Forelimb muscle (tissue), 1 donor: ENCODE measurements around the gene ATP5MC3. TPM values are rescaled to one million over a fixed set of nuclear protein-coding genes. Genes with fewer than 3 reads are reported as not detected.
"Not testable (repeated sequence)": the region's sequence is repeated elsewhere in the genome, so short reads cannot be mapped to it uniquely, and the experiment has no call there.

ENCODE experiments used
- DNase-seq: peaks from one replicate; pipeline ENCODE4 v3.0.0-alpha.2; 2013; ENCODE audit warnings: low read depth
- polyA plus RNA-seq: library from polyadenylated mRNA; unstranded; fragments of 120-200 nt; gene quantifications from one replicate; pipeline ENCODE4 v1.2.1, GENCODE V29; 2013; ENCODE audit not compliant: insufficient read length

Gene ATP5MC3
- 251 TPM for polyA plus RNA-seq

DNA sequence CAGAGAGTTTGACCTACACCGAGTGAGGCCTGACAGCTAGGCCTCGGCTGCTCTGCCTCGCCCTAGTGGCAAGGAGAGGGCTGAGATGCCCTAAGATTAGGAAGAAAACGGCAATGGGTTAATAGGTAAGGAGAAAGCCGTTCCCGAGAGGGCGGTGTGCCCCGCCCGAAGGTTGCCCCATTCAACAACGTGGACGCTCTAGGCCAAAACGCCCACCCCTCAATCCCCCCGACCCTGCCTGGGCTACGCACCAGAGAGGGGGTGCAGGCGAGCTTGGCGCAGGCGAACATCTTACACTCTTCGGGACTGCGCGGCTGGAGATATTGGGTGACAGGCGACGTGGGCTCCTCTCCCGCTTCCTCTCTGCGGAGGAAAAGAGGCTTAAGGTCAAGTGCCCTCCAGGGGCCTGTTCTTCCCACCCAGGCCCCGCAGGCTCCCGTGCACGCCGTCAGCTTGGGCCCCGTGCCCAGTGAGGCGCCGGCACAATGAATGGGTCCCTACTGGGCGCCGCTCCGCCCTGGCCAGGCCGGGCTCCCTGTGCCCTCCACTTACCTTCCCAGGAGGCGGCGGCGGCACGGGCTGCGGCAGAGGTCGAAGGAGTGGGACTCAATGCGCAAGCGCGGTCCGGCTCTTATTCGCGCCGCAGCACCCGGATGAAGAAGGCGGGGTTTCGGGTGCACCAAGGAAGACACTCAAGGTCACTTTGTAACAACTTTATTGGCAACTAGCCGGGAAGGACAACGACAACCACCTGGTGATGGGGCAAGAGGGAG, at the start of gene ATP5MC3:
TSS of gene ATP5MC3 (minus strand) at position 607 of the 773 bp plus-strand sequence. CDS start at position 290, 317 bp downstream.
- peak; percentile 75 for DNase-seq

DNA sequence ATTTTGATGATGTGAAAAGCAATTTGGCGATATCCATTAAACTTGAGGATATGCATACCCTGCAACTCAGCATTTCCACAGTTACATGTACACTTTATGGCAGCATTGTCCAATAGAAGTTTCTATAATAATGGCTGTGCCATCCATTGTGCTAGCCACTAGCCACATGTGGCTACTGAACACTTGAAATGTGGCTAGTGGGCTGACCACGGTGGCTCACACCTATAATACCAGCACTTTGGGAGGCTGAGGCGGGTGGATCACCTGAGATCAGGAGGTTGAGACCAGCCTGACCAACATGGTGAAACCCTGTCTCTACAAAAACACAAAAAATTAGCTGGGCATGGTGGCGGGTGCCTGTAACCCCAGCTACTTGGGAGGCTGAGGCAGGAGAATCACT, 47.1 kb upstream of the ATP5MC3 start:
- not testable (repeated sequence) for DNase-seq

DNA sequence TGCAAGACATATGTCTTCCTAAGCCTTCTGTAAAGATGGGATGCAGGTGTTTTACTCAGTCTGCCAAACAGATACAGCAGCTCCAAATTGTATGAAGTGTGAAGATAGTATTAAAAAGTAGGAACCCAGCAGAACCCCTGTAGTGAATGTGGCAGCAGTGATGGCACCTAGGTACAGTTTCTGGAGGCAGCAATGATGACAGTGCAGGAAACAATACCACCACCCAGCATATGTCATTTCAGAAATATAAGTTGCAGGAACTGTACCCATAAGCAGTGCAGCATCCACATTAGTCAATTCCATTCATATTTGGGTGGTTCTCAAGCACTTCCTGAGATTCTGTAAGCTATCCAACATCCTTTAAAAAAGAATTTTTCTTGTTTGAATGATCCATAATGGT, 46.7 kb upstream of the ATP5MC3 start:
- DNase-seq = no peak

DNA sequence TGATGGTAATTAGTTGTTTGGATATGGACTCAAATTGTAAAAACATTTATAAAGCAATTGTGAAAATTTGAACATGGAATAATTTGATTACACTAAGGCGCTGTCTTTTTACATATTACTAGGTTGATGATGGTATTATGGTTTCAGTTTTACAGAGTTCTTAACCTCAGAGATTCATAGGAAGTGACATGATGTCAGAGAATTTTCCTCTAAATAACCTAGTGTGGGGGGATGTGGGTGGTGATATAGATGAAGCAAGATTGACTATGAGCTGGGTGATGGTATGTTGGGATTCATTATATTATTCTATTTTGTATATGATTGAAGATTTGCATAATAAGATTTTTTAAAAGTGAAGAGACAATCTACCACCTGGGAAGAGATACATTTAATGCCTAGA, 45.9 kb upstream of the ATP5MC3 start:
- no peak for DNase-seq

DNA sequence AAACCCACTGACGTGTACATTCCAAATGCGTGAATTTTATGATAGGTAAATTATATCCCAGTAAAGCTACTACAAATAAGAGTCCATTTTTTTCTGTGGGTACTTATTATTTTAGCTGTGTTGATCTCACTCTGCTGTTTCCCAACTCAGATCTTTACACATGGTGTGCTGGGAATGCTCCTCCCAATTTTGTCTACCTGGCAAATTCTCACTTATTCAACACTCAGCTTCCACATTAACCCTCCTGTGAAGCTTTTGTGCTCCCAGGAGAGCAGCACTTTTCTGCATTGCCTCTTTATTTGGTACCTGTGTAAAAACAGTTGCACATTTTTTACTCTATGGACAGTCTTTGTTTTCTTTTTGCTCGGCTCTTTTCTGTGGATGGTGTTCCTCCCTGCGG, 38.6 kb upstream of the ATP5MC3 start:
- DNase-seq = no peak

DNA sequence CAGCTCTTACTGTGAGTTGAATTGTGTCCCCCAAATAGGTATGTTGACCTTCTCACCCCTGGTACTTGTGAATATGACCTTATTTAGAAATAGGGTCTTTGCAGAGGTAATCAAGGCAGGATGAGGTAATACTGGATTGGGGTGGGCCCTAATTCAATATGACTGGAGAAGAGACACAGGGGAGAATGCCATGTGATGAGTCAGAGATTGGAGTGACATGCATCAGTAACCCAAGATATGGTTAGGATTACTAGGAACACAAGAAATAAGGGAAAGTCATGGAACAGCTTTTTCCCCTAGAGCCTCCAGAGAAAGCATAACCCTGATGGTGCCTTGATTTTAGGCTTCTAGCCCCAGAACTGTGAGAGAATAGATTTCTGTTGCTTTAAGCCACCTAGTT, 37.0 kb upstream of the ATP5MC3 start:
- no peak for DNase-seq

DNA sequence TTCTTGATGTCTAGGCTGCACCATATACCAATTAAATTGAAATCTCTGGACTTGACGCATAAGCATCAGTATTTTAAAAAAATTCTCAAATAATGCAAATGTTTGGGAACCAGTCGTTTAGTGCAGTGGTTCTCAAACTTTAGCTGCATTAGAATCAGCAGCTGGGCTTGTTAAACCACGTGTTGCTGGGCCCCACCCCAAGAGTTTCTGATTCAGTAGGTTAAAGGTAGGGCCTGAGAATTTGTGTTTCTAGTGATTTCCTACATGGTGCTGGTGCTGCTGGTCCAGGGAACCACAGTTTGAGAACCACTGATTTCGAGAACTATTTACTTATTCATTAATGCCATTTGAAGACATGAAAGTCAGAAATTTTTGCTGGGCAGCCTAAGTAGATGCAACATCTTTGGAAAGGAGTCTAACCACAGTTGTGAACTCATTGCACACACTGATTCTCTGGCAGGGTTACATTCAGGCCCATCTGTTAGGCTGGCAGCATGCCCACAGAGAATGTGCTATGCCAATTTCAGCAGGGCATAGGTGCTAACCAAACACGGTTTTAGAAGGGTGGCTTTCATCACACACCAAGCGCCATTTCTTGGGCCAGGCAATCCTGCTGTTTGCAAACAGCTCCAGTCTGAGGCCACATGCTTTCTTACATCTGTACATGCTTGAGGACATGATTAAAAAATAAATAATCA, 26.4 kb upstream of the ATP5MC3 start:
- no peak for DNase-seq

DNA sequence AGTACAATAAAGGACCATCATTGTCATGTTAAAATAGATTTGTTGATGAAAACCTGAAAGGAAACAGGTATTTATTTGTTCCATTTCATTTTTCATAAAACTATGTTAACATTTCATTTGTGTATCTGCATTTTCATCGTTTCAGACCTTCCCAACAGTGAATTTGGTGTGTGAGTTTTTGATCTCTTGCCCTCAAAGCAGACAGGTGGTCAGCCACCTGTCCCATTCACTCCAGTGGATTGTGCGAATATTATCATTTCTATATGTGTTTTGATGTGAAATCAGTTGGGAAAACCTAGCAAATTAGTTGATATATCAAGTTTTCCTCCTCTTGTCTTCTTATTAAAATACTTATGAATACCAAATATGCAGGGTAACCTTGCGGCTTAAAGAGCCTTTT, 25.4 kb upstream of the ATP5MC3 start:
- no peak for DNase-seq

DNA sequence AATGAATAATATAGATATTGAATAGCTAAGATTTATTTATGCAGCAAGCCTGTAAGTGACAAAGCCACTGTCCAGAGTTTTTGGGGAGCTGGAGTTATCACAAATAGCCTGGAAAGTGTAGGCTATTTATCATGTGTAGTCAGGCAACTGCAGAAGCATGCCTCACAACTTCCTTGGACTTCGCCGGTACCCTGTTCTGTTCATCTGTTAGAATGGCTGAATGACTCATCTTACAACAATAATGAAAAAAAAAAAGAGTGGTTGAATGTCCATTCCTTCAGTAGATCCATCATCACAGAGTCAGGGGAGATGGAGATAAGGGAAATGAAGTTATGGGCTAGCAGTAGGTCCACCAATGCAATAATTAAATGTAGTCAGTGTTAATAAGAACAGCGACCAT, 24.0 kb upstream of the ATP5MC3 start:
- no peak for DNase-seq

DNA sequence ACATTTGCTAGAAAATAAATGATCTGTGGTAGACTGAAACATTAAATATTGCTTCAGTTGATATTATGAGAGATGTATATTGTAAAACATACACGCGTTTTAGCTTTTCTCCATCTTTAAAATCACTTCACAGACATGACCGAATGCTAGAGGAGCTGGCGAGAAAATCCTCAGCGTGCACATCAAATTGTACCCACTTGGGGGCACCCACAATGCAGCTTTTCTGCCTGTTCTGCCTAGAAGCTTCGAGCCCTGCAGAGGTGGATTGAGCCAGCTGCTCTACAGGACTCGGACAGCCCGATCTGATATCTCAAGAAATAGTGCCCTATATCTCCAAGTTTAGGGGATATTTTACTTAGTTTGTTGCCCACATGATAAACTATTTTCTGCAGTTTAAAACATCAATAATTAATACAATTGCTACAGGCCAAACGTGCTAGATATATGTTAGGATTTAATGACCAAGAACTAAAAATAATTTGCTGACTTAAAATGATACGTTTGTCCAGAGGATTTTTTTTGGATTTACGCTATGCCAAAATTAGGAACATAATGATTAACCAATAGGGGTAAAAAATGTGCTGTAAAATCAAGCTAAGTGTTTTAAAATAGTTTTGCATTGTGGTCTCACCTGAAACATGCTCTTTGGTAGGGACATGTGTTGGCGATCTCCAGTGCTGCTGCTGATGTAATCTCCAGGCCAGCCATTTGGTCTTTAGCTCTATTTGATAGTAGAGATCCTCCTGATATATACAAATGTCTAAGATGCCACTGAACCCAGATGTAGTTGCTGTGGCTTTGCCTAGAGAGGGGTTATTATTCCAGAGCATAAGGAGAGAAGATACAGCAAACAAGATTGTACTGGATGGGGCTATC, 22.3 kb upstream of the ATP5MC3 start:
- no peak for DNase-seq

DNA sequence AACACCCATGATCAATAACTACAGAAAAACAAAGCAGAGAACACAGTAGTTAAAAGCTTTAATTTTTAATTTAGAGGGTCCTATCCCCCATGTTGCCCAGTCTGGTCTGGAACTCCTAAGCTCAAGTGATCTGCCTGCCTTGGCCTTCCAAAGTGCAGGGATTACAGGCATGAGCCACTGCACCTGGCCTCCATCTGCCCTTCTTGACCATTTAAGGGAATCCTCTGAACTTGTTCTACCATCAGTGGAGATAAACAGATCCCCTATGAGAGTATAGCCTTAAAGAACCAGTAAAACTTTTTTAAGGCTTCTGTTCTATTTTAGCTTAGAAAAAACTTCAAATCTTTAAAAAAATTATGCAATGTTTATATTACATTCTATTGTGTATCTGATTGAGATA, 13.5 kb upstream of the ATP5MC3 start:
- DNase-seq = no peak

DNA sequence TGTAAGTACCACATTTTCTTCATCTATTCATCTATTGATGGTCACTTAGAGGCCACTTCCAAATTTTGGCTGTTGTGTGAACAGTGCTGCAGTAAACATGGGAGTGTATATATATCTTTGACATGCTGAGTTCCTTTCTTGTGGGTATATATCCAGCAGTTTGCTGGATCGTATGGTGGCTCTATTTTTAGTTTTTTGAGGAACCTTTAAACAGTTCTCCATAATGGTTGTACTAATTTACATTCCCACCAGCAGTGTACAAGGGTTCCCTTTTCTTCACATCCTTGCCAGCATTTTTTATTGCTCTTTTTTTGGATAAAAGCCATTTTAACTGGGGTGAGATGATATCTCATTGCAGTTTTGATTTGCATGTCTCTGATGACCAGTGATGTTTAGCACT, 7.3 kb upstream of the ATP5MC3 start:
- DNase-seq = no peak

DNA sequence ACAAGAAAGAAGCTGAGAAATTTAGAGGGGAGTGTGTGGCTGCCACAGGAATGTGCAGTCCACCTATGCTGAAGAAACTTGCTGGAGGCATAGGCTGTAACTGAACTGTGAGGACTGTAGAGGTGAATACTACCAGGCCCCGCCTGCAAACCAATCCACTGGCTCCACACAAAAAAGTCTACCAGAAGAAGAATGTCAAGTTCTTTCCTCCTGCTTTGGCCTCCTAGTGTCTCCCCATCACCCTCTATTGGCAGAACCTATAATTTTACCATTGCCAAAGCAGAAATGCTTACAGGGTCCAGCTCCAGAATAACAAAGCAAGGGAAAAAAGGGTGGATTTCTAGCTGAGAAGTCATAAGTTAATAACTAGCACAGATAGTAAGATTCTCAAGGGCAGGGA, 5.9 kb upstream of the ATP5MC3 start:
- no peak for DNase-seq

DNA sequence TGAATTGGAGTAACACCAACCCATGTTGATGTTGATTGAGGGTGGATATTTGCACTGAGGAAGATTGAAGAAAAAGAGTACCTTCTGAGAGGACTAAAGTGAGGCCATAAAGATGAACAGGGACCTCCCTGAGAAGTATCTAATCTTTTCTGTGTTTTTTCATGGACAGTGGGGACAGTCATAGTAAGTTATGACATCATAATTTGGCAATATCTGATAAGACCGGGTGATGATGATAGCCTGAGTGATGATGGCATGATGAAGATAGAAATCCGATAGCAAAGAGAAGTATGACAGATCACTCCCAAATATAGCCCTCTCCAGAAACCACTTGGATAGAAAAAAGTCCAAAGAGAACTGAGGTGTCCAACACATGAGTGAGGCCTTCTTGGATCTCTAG, 2.2 kb upstream of the ATP5MC3 start:
- no peak for DNase-seq

DNA sequence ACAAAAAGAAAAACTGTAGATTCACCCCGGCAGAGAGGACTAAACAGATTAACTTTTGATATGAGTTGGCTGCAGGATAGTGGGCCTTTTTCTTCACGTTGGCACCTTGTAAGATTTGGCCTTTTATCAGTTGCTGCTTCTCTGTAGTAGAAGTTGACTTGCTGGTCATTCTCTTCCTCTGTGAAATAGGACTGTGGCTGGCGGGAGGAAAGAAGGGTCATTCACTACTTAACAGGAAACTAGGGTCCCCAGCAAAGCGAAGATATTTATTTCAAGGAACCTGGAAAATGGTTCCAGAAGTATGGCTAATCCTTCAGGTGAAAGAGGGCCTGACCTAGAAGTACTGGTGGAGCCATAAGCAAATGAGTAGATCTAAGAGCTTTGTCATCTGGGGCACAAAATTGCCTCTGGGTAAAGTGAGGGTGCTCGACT, 383 bp upstream of the ATP5MC3 start:
- DNase-seq = no peak

DNA sequence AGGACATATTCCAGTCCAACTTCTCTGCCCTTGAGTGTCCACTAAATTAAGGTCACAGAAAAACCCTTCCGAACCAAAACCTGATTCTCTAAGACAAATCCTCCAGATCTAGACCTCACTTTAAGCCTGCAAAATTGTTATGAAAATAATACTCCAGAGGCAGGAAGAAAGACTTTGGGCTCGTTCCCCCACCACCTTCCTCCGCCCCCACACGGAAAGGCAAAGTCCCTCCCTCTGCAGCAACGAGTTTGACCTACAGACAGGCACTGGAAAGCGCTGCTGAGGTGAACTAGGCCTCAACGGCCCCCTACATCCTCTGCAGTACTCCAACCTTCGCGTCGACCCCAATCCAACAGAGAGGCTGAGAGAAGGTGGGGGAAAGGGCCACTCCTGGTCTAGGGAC, 808 bp downstream of the ATP5MC3 start:
- no peak for DNase-seq

DNA sequence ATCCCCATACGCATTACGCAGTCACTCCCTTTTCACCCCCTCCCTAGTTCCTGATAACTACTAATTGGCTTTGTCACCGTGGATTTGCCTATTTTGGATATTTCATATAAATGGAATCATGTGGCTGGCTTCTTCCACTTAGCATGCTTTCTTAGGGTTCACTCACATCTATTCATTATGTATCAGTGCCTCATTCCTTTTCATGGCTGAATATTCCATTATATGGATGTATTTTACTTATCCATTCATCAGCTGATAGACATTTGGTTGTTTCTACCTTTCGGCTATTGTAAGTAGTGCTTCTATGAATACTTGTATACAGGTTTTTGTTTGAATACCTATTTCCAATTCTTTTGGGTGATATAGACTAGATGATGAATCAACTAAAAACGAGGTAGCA, 4.9 kb downstream of the ATP5MC3 start:
- DNase-seq = no peak

DNA sequence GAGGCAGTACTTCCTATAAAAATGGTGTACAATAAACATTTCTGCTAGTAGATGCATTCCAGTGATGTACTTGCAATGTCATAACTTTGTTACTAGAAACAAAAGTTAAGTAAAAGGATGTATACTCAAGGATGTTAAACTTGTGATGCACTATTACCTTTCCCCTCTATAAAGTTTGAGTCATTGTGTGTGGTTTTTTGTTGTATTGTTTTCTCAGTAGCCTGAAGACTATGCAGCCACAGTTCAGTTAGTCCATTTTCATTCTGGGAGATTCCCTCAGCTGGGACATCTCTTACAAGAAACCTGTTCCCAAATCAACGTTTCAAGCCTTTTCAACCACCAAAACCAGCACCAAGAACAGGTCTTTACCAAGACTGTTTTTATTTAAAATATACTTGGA, 5.6 kb downstream of the ATP5MC3 start:
- DNase-seq = no peak

DNA sequence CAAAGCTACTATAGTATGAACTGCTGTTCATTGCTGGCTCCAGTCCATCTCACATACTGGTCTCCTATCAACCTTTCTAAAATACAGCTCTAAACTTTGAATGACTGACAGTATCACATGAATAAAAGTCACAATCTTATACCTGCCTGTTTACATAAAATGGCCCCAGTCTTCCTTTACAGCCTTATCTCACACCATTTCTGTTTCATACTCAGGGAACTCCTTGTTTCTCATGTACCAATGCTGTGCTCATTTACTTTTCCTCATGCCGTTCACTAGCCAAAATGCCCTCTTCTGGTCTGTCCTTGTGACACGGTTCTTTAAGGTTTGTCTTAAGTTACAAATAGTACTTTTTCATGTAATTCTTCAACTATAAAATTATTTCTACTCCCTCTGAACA, 6.2 kb downstream of the ATP5MC3 start:
- no peak for DNase-seq

DNA sequence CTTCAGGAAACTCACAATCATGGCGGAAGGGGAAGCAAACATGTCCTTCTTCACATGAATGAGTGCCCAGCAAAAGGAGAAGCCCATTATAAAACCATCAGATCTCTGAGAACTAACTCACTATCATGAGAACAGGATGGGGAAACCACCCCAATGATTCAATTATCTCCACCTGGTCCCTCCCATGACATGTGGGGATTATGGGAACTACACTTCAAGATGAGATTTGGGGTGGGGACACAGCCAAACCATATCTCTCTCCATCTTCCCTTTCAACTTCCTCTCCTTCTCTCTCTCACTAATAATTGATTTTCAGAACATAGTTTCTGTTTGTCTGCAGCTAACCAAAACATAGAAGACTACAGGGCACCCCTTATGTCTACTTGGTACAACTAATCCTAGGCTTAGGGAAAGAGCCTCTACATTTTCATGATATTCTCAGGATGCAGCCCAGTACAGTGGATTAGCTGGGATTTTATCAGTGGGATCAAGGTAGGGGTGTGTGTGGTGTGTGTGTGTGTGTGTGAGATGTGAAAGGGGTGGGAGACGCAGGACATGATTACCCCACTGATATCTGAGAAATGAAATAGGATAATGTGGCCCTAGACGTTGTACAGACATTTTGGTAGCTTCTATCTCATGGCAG, 10.7 kb downstream of the ATP5MC3 start:
- DNase-seq = no peak

DNA sequence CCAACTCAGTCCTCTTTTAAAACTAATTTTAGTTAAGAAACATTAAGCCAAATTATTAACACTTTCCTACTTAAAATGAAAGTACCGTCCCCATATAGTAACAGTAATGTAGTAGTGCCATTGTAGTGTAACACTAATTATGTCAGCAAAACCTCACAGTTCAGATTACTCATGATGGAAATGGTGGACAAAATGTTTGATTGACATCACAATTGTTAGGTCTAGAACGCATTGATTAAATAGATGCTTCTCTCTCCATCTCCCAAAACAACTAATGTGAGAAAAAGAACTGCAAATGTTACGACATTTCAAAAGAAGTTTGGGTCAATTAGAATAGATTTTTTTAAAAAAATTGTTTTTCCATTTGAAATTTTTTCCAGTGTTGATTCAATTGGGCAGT, 12.3 kb downstream of the ATP5MC3 start:
- DNase-seq = no peak

DNA sequence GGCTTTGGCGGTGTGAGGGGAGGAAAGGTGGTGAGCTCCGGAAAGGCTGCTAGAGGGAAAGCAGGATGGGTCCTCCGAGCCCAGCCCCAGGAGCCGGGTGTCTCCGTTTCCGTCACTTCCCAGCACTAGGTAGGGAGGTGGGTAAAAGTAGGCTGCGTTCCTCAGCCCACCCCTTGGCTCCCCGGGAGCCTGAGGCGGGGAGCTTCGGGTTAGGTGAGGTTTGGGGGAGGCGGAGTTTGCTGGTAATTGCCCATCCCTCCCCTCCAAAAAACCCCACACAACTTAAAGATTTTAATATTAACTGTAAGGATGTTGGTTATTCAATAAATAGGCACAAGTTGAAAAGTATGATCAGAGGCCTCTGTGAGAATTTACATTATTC, 13.0 kb downstream of the ATP5MC3 start:
- no peak for DNase-seq
